Umbilical cord (tissue), 2 donors: ENCODE results near the gene OR4F15. TPM values are rescaled to one million over a fixed set of nuclear protein-coding genes. Genes with fewer than 3 reads are reported as not detected.

Experiments used
- DNase-seq: peaks from one replicate; pipeline ENCODE4 v3.0.0-alpha.2; 2015; ENCODE audit warnings: low spot score
- total RNA-seq: library from RNA; depleted of rRNA; stranded (reverse); fragments of >200 nt; gene quantifications from one replicate; pipeline ENCODE4 v1.2.3, GENCODE V29; 2014; ENCODE audit warnings: low replicate concordance; ENCODE audit not compliant: insufficient read depth

Gene OR4F15
- total RNA-seq, 1 donor from 2014 or later, result 2.9 TPM

- no peak for DNase-seq
Measured at GRCh38 chr15:101804375-101804774, 7.6 kb upstream of the OR4F15 start.

GRCh38 chr15:101804941-101805340 lies 7.1 kb upstream of the OR4F15 start:
- DNase-seq, result no peak

- DNase-seq, result no peak
Measured at GRCh38 chr15:101805605-101806345, 6.2 kb upstream of the OR4F15 start.

GRCh38 chr15:101807345-101807945 lies 4.6 kb upstream of the OR4F15 start:
- no peak for DNase-seq

GRCh38 chr15:101808201-101808600 lies 3.8 kb upstream of the OR4F15 start:
- DNase-seq, result no peak

GRCh38 chr15:101810456-101810855 lies 1.5 kb upstream of the OR4F15 start:
- no peak for DNase-seq

- no peak for DNase-seq
Measured at GRCh38 chr15:101810876-101811275, 1.1 kb upstream of the OR4F15 start.

GRCh38 chr15:101813803-101814534 lies 2.0 kb downstream of the OR4F15 start:
- DNase-seq, result no peak

GRCh38 chr15:101820781-101821180 lies 8.8 kb downstream of the OR4F15 start:
- no peak for DNase-seq

GRCh38 chr15:101827257-101827656 lies 15.3 kb downstream of the OR4F15 start:
- DNase-seq, result no peak

GRCh38 chr15:101828774-101829173 lies 16.8 kb downstream of the OR4F15 start:
- DNase-seq, result no peak

GRCh38 chr15:101841656-101842055 lies 29.7 kb downstream of the OR4F15 start:
- no peak for DNase-seq

GRCh38 chr15:101844916-101845315 lies 32.9 kb downstream of the OR4F15 start:
- no peak for DNase-seq

GRCh38 chr15:101852356-101852755 lies 40.4 kb downstream of the OR4F15 start:
- DNase-seq, result no peak

Other genes with a start within 250 kb of the OR4F15 start
- gene TM2D3, start 159.8 kb upstream of the OR4F15 start, total RNA-seq, result 74.2 TPM
- 15.9 TPM for gene TARS3, start 87.7 kb upstream of the OR4F15 start, total RNA-seq
- gene OR4F6, start 8.7 kb upstream of the OR4F15 start, total RNA-seq, result 2.9 TPM